ENCODE data around the gene EMX2. TPM values are rescaled to one million over a fixed set of nuclear protein-coding genes. Genes with fewer than 3 reads are reported as not detected.

EMX2 gene
- total RNA-seq, 1 donor from 2014 or later, result not detected

- DNase-seq (ENCODE audit: low spot score), result no peak
- Mint-ChIP-seq H3K27ac (ENCODE audit: unreplicated experiment) (no peak overlapping the region), H3K27me3 (ENCODE audit: unreplicated experiment) (peaks cover 7% of the 10 kb centered on the region), H3K4me1 (ENCODE audit: unreplicated experiment) (no peaks in the 10 kb centered on the region), H3K4me3 (ENCODE audit: unreplicated experiment) (no peak overlapping the region), H3K9me3 (ENCODE audit: unreplicated experiment) (no peaks in the 10 kb centered on the region), H3K36me3 (ENCODE audit: low read depth, unreplicated experiment) (no peaks in the 10 kb centered on the region)
- TF ChIP-seq, protein P1, sequence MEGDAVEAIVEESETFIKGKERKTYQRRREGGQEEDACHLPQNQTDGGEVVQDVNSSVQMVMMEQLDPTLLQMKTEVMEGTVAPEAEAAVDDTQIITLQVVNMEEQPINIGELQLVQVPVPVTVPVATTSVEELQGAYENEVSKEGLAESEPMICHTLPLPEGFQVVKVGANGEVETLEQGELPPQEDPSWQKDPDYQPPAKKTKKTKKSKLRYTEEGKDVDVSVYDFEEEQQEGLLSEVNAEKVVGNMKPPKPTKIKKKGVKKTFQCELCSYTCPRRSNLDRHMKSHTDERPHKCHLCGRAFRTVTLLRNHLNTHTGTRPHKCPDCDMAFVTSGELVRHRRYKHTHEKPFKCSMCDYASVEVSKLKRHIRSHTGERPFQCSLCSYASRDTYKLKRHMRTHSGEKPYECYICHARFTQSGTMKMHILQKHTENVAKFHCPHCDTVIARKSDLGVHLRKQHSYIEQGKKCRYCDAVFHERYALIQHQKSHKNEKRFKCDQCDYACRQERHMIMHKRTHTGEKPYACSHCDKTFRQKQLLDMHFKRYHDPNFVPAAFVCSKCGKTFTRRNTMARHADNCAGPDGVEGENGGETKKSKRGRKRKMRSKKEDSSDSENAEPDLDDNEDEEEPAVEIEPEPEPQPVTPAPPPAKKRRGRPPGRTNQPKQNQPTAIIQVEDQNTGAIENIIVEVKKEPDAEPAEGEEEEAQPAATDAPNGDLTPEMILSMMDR (IDR thresholded peaks at IDR 0.05; ENCODE audit: unreplicated experiment), result no peak
Observed at GRCh38 chr10:117562896-117563737, 20.6 kb downstream of the EMX2 start.

DNA sequence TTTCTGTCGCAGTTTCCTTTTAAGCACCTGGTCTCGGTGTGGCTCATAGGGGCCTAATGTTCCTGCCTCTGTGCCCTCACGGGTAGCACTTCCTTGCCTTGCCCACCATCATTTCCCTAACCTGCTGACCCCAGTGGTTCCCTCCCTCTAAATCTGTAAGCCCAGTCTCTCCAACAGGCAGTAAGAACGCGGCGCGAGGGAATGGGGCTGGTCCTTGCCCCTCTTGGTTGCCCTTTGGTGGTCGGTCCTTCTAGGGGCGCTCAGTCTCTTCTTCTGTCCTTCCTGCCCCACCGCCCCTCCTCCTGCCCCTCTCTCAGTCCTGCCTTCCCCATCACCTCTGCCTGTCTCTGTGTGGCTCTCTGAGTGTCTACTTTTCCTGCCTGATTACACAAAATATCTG, 21.2 kb downstream of the EMX2 start:
- Mint-ChIP-seq H3K9me3 (ENCODE audit: unreplicated experiment) (no peaks in the 10 kb centered on the region), H3K4me3 (ENCODE audit: unreplicated experiment) (no peak overlapping the region), H3K36me3 (ENCODE audit: low read depth, unreplicated experiment) (no peaks in the 10 kb centered on the region), H3K4me1 (ENCODE audit: unreplicated experiment) (no peaks in the 10 kb centered on the region), H3K27me3 (ENCODE audit: unreplicated experiment) (peaks cover 7% of the 10 kb centered on the region), H3K27ac (ENCODE audit: unreplicated experiment) (no peak overlapping the region)
- DNase-seq (ENCODE audit: low spot score), result no peak
- TF ChIP-seq, protein P1 (IDR thresholded peaks at IDR 0.05; ENCODE audit: unreplicated experiment), result no peak

- Mint-ChIP-seq H3K9me3 (ENCODE audit: unreplicated experiment) (no peaks in the 10 kb centered on the region), H3K4me3 (ENCODE audit: unreplicated experiment) (no peak overlapping the region), H3K4me1 (ENCODE audit: unreplicated experiment) (peaks cover 6% of the 10 kb centered on the region), H3K27ac (ENCODE audit: unreplicated experiment) (no peak overlapping the region), H3K27me3 (ENCODE audit: unreplicated experiment) (peaks cover 10% of the 10 kb centered on the region), H3K36me3 (ENCODE audit: low read depth, unreplicated experiment) (no peaks in the 10 kb centered on the region)
- no peak for DNase-seq (ENCODE audit: low spot score)
- TF ChIP-seq, protein P1 (IDR thresholded peaks at IDR 0.05; ENCODE audit: unreplicated experiment), result no peak
Observed at GRCh38 chr10:117565068-117565467, 22.5 kb downstream of the EMX2 start.

DNA sequence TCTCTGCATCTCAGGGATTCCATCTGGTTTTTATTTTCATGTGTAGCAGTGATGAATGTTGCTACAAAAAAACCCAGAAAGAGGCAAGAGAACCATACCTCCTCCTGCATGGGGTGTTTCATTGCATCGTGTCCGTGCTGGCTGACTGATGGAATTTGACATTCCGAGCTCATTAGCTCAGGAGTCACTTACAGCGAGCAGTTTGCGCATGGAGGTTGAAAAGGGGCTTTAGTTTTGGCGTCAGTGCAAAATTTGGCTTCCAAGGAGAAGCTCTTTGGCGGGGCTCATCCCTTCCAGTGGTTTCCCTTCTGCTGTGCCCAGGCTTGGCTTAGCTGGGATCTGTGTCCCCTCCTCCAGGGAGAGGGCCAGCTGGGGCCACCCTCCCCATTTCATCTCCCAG, 25.8 kb downstream of the EMX2 start:
- H3K4me3 Mint-ChIP-seq (ENCODE audit: unreplicated experiment), result no peak overlapping the region
- no peak overlapping the region for H3K27ac Mint-ChIP-seq (ENCODE audit: unreplicated experiment)
- H3K36me3 Mint-ChIP-seq (ENCODE audit: low read depth, unreplicated experiment), result no peaks in the 10 kb centered on the region
- H3K27me3 Mint-ChIP-seq (ENCODE audit: unreplicated experiment), result peaks cover 14% of the 10 kb centered on the region
- DNase-seq (ENCODE audit: low spot score), result no peak
- H3K9me3 Mint-ChIP-seq (ENCODE audit: unreplicated experiment), result no peaks in the 10 kb centered on the region
- TF ChIP-seq, protein P1 (IDR thresholded peaks at IDR 0.05; ENCODE audit: unreplicated experiment), result no peak
- H3K4me1 Mint-ChIP-seq (ENCODE audit: unreplicated experiment), result peaks cover 11% of the 10 kb centered on the region
